HepG2 (cell line): Measurements from ENCODE around the gene ZNF10. TPM values are rescaled to one million over a fixed set of nuclear protein-coding genes. Genes with fewer than 3 reads are reported as not detected.

ENCODE experiments used
- ELF4 ChIP-seq: sonication (generic); formaldehyde crosslinking; IDR thresholded peaks from 2 replicates; pipeline ENCODE4 v1.5.0; 2020; ENCODE audit warnings: missing genetic modification reagents, mild to moderate bottlenecking, moderate library complexity, borderline replicate concordance
- FOXA1 ChIP-seq, 2 experiments: fragments of 450-650 bp in 1 of 2; sonication (generic) in 1 of 2; formaldehyde crosslinking in 1 of 2; IDR thresholded peaks; 2 replicates each; pipeline versions ENCODE4 v1.4.0 to v1.6.1; 2016 to 2020; ENCODE audit warnings: missing genetic modification reagents in 1 of 2
- HHEX ChIP-seq: IDR thresholded peaks from 2 replicates; pipeline ENCODE4 v1.6.1; 2016; ENCODE audit warnings: control low read depth
- MAF1 ChIP-seq: sonication (generic); formaldehyde crosslinking; IDR thresholded peaks from 2 replicates; pipeline ENCODE4 v1.5.0; 2020; ENCODE audit warnings: missing genetic modification reagents, borderline replicate concordance
- MBNL3 ChIP-seq: fragments of 250-450 bp; sonication (Bioruptor Pico); conservative IDR thresholded peaks from 2 replicates; pipeline ENCODE4 v1.8.0; 2022; ENCODE audit warnings: mild to moderate bottlenecking, inconsistent platforms
- MLLT10 ChIP-seq: sonication (generic); formaldehyde crosslinking; IDR thresholded peaks from 2 replicates; pipeline ENCODE4 v1.4.0; 2020; ENCODE audit warnings: missing genetic modification reagents
- NCOA2 ChIP-seq: sonication (generic); formaldehyde crosslinking; IDR thresholded peaks from 2 replicates; pipeline ENCODE4 v1.8.0; 2022; ENCODE audit warnings: inconsistent platforms
- SKI ChIP-seq: fragments of 450-650 bp; IDR thresholded peaks from one replicate; pipeline ENCODE4 v1.6.1; 2018; ENCODE audit warnings: mild to moderate bottlenecking; ENCODE audit not compliant: partially characterized antibody
- SMYD3 ChIP-seq: sonication (generic); formaldehyde crosslinking; IDR thresholded peaks from 2 replicates; pipeline ENCODE4 v1.8.1; 2023; ENCODE audit warnings: mild to moderate bottlenecking, missing genetic modification reagents
- ZFAT ChIP-seq: sonication (generic); formaldehyde crosslinking; conservative IDR thresholded peaks from 2 replicates; pipeline ENCODE4 v1.8.1; 2023; ENCODE audit warnings: missing genetic modification reagents, inconsistent platforms
- ZNF598 ChIP-seq: sonication (generic); formaldehyde crosslinking; IDR thresholded peaks from 2 replicates; pipeline ENCODE4 v1.5.1; 2020; ENCODE audit warnings: mild to moderate bottlenecking, missing genetic modification reagents, borderline replicate concordance
- ZNF678 ChIP-seq: sonication (generic); formaldehyde crosslinking; IDR thresholded peaks from 2 replicates; pipeline ENCODE4 v1.4.0; 2020; ENCODE audit warnings: mild to moderate bottlenecking, missing genetic modification reagents
- ZNF703 ChIP-seq: sonication (generic); formaldehyde crosslinking; IDR thresholded peaks from 2 replicates; pipeline ENCODE4 v1.5.1; 2020; ENCODE audit warnings: missing genetic modification reagents, mild to moderate bottlenecking, moderate library complexity, borderline replicate concordance
- ZNF773 ChIP-seq: sonication (generic); formaldehyde crosslinking; IDR thresholded peaks from 2 replicates; pipeline ENCODE4 v1.4.0; 2020; ENCODE audit warnings: missing genetic modification reagents, borderline replicate concordance
- polyA plus RNA-seq, 8 experiments: library from polyadenylated mRNA; depleted of rRNA in 3 of 8; stranded (reverse) in 7 of 8; unstranded in 1 of 8; fragments of >200 nt; fragmentation: Illumina TruSeq in 4 of 8; extraction: Trizol in 4 of 8; gene quantifications; 2 replicates each; pipeline versions ENCODE4 v1.2.1 to v1.2.3, GENCODE V29; 2011 to 2016; ENCODE audit warnings: low read depth in 4 of 8, missing spikeins in 1 of 8, mixed read lengths in 1 of 8; ENCODE audit not compliant: insufficient read depth in 1 of 8
- total RNA-seq, 5 experiments: library from RNA; depleted of rRNA; stranded (reverse); fragments of >200 nt; fragmentation: Illumina TruSeq; extraction: Trizol; gene quantifications; 2 replicates each; pipeline ENCODE4 v1.2.3, GENCODE V29; 2016; ENCODE audit warnings: low read depth in 1 of 5
- TF ChIP-seq, protein P1 (sequence below), 2 experiments: sonication (generic) in 1 of 2; formaldehyde crosslinking in 1 of 2; IDR thresholded peaks; 2 replicates each; pipeline versions ENCODE4 v1.6.1 to v1.9.0; 2014 to 2022; ENCODE audit warnings: antibody characterized with exemption in 1 of 2, borderline replicate concordance in 1 of 2, inconsistent platforms in 1 of 2, low read depth in 1 of 2, missing genetic modification reagents in 1 of 2
- TF ChIP-seq, protein P2 (sequence below): sonication (generic); formaldehyde crosslinking; IDR thresholded peaks from 2 replicates; pipeline ENCODE4 v1.5.0; 2020; ENCODE audit warnings: missing genetic modification reagents, mild to moderate bottlenecking, borderline replicate concordance
- TF ChIP-seq, protein P3 (sequence below): sonication (generic); formaldehyde crosslinking; IDR thresholded peaks from 2 replicates; pipeline ENCODE4 v1.5.0; 2020; ENCODE audit warnings: missing genetic modification reagents
- TF ChIP-seq, protein P4 (sequence below): sonication (generic); formaldehyde crosslinking; IDR thresholded peaks from 2 replicates; pipeline ENCODE4 v1.5.1; 2020; ENCODE audit warnings: mild to moderate bottlenecking, missing genetic modification reagents, moderate library complexity
- TF ChIP-seq, protein P5 (sequence below): IDR thresholded peaks from 2 replicates; pipeline ENCODE4 v1.6.1; 2018; ENCODE audit warnings: missing genetic modification reagents, mild to moderate bottlenecking, missing compliant biosample characterization

ZNF10 gene
- total and polyA plus RNA-seq, 2 of the 13 experiments (the other 11 are each of a cell fraction or from before 2014, with no cell fraction given) = 2.9 to 6.5 TPM

DNA sequence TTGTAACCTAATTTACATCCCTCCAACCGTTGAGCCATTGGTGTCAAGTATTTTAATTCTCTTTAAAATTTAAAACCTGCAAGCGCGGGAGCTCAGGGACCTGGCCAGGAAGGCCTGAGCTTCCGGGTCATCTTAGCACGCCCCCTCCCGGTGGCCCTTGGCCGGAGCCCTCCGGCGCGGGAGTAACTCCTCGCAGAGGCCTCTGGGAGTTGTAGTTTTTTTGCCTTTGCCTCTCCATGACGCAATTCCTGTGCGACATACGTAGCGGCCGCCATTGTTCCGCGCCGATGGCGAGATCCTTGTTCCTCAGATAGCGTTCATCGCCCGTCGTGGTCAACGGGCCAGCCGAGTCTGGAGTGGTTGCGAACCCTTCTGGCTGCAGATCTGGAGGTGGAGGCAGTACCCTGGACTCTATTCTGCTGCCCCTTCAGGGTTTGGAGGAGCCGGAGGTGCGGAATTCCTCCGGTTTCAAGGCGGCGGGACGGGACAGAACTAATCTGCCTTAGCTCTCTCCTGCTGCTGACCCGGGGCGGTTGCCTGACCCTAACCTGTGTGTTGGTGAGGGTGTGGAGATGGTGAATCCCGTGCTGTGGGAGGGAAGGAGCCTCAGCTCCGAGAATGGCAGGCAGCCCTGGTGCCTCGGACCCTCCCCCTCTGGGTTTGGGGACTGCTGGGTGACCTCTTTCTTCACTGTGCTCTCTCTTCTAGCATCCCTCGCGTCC, 51.0 kb downstream of the ZNF10 start, which contains the start of gene ZNF268 (continued):
- TF ChIP-seq, protein P1, sequence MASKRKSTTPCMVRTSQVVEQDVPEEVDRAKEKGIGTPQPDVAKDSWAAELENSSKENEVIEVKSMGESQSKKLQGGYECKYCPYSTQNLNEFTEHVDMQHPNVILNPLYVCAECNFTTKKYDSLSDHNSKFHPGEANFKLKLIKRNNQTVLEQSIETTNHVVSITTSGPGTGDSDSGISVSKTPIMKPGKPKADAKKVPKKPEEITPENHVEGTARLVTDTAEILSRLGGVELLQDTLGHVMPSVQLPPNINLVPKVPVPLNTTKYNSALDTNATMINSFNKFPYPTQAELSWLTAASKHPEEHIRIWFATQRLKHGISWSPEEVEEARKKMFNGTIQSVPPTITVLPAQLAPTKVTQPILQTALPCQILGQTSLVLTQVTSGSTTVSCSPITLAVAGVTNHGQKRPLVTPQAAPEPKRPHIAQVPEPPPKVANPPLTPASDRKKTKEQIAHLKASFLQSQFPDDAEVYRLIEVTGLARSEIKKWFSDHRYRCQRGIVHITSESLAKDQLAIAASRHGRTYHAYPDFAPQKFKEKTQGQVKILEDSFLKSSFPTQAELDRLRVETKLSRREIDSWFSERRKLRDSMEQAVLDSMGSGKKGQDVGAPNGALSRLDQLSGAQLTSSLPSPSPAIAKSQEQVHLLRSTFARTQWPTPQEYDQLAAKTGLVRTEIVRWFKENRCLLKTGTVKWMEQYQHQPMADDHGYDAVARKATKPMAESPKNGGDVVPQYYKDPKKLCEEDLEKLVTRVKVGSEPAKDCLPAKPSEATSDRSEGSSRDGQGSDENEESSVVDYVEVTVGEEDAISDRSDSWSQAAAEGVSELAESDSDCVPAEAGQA (IDR thresholded peaks at IDR 0.05; ENCODE audit: low read depth) = peak; percentile 98
- TF ChIP-seq, protein P1 (CRISPR knock-in tag; IDR thresholded peaks at IDR 0.05; ENCODE audit: borderline replicate concordance) = no peak
- TF ChIP-seq, protein P2, sequence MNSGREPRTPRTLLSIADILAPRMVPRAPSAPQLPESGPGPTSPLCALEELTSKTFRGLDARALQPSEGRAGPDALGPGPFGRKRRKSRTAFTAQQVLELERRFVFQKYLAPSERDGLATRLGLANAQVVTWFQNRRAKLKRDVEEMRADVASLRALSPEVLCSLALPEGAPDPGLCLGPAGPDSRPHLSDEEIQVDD (CRISPR knock-in tag) = no peak
- TF ChIP-seq ZNF598 (CRISPR knock-in tag) = peak; percentile 42; the same call in 1 of the 2 replicates
- TF ChIP-seq ZNF678 = no peak
- no peak for TF ChIP-seq MLLT10
- TF ChIP-seq, protein P3, sequence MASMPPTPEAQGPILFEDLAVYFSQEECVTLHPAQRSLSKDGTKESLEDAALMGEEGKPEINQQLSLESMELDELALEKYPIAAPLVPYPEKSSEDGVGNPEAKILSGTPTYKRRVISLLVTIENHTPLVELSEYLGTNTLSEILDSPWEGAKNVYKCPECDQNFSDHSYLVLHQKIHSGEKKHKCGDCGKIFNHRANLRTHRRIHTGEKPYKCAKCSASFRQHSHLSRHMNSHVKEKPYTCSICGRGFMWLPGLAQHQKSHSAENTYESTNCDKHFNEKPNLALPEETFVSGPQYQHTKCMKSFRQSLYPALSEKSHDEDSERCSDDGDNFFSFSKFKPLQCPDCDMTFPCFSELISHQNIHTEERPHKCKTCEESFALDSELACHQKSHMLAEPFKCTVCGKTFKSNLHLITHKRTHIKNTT (CRISPR knock-in tag) = no peak
- peak; percentile 18 for TF ChIP-seq SKI
- TF ChIP-seq FOXA1 (IDR thresholded peaks at IDR 0.05) = no peak
- TF ChIP-seq FOXA1 (CRISPR knock-in tag; IDR thresholded peaks at IDR 0.05) = no peak
- no peak for TF ChIP-seq ZFAT (CRISPR knock-in tag)
- TF ChIP-seq ELF4 (CRISPR knock-in tag) = peak; percentile 59; the same call in 1 of the 2 replicates
- TF ChIP-seq, protein P4, sequence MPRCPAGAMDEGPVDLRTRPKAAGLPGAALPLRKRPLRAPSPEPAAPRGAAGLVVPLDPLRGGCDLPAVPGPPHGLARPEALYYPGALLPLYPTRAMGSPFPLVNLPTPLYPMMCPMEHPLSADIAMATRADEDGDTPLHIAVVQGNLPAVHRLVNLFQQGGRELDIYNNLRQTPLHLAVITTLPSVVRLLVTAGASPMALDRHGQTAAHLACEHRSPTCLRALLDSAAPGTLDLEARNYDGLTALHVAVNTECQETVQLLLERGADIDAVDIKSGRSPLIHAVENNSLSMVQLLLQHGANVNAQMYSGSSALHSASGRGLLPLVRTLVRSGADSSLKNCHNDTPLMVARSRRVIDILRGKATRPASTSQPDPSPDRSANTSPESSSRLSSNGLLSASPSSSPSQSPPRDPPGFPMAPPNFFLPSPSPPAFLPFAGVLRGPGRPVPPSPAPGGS = no peak
- no peak for TF ChIP-seq MAF1
- peak; percentile 57 for TF ChIP-seq NCOA2 (CRISPR knock-in tag)
- TF ChIP-seq HHEX (CRISPR knock-in tag) = no peak
- no peak for TF ChIP-seq ZNF703 (CRISPR knock-in tag)
- TF ChIP-seq, protein P5, sequence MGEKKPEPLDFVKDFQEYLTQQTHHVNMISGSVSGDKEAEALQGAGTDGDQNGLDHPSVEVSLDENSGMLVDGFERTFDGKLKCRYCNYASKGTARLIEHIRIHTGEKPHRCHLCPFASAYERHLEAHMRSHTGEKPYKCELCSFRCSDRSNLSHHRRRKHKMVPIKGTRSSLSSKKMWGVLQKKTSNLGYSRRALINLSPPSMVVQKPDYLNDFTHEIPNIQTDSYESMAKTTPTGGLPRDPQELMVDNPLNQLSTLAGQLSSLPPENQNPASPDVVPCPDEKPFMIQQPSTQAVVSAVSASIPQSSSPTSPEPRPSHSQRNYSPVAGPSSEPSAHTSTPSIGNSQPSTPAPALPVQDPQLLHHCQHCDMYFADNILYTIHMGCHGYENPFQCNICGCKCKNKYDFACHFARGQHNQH (CRISPR knock-in tag) = peak; percentile 72; the same call in 1 of the 2 replicates
- no peak for TF ChIP-seq ZNF773
- no peak for TF ChIP-seq MBNL3 (CRISPR knock-in tag)
- no peak for TF ChIP-seq SMYD3 (CRISPR knock-in tag)
